ENCODE results near the gene CLEC11A.
A peak's percentile ranks its signal among the peaks of the same experiment; 100 is the strongest.

Gene CLEC11A

GRCh38 chr19:50723069-50723468 is at the start of gene CLEC11A:
Gene CLEC11A, plus strand, starts transcription at chr19:50723364. Its CDS starts 162 bp downstream, at chr19:50723526.
- TF ChIP-seq CTCF (IDR thresholded peaks at IDR 0.05; ENCODE audit: insufficient read depth, low read length, missing control alignments), result no peak
- CTCF ChIA-PET, result interaction anchor here (0.7 to 5.5 kb wide), 9 partner anchors 10 to 212 kb away, joined by 3 to 61 read pairs (median 8); partner anchors contain the start of gene JOSD2
- POLR2A ChIA-PET, result interaction anchor here (0.6 to 0.9 kb wide), 4 partner anchors 9 to 81 kb away, joined by 3 to 5 read pairs (median 3); no protein-coding TSS in a partner anchor
- H3K4me3 ChIP-seq (ENCODE audit: low read depth, low read length), result peak within 1 kb of the TSS; percentile 92
- no peak for DNase-seq (ENCODE audit: low read depth, low spot score)

GRCh38 chr19:50676625-50677197 is 46.5 kb upstream of the CLEC11A start:
- DNase-seq (ENCODE audit: low read depth, low spot score), result no peak
- ChIA-PET CTCF (no interaction called here), POLR2A (no interaction called here)
- TF ChIP-seq CTCF (IDR thresholded peaks at IDR 0.05; ENCODE audit: insufficient read depth, low read length, missing control alignments), result no peak
- no peak overlapping the region for H3K4me3 ChIP-seq (ENCODE audit: low read depth, low read length)

GRCh38 chr19:50677636-50678035 is 45.5 kb upstream of the CLEC11A start:
- no peak for TF ChIP-seq CTCF (IDR thresholded peaks at IDR 0.05; ENCODE audit: insufficient read depth, low read length, missing control alignments)
- DNase-seq (ENCODE audit: low read depth, low spot score), result no peak
- ChIA-PET POLR2A (no interaction called here), CTCF (no interaction called here)
- H3K4me3 ChIP-seq (ENCODE audit: low read depth, low read length), result no peak overlapping the region

GRCh38 chr19:50678323-50678722 is 44.8 kb upstream of the CLEC11A start:
- POLR2A ChIA-PET, result no interaction called here
- no peak for DNase-seq (ENCODE audit: low read depth, low spot score)
- no peak overlapping the region for H3K4me3 ChIP-seq (ENCODE audit: low read depth, low read length)
- CTCF ChIA-PET, result no interaction called here
- TF ChIP-seq CTCF (IDR thresholded peaks at IDR 0.05; ENCODE audit: insufficient read depth, low read length, missing control alignments), result no peak

- TF ChIP-seq CTCF (IDR thresholded peaks at IDR 0.05; ENCODE audit: insufficient read depth, low read length, missing control alignments), result no peak
- H3K4me3 ChIP-seq (ENCODE audit: low read depth, low read length), result no peak overlapping the region
- POLR2A ChIA-PET, result no interaction called here
- CTCF ChIA-PET, result interaction anchor here (1.0 kb wide), 1 partner anchor 10 kb away, joined by 8 read pairs; no protein-coding TSS in a partner anchor
- DNase-seq (ENCODE audit: low read depth, low spot score), result no peak
Observed at GRCh38 chr19:50679177-50680125, 43.7 kb upstream of the CLEC11A start.
